Ishikawa (cell line): ENCODE results near the gene RAD1.

Experiments
- CEBPB ChIP-seq: IDR thresholded peaks from 2 replicates; pipeline ENCODE4 v1.6.1; 2012
- CREB1 ChIP-seq: IDR thresholded peaks from 2 replicates; pipeline ENCODE4 v1.6.1; 2012; ENCODE audit warnings: low read depth
- EP300 ChIP-seq: IDR thresholded peaks from 2 replicates; pipeline ENCODE4 v1.6.1; 2012; ENCODE audit warnings: borderline replicate concordance
- FOXM1 ChIP-seq: IDR thresholded peaks from 2 replicates; pipeline ENCODE4 v1.6.1; 2012; ENCODE audit warnings: low read depth, borderline replicate concordance
- NFIC ChIP-seq: IDR thresholded peaks from 2 replicates; pipeline ENCODE4 v1.6.1; 2012
- RAD21 ChIP-seq: IDR thresholded peaks from 2 replicates; pipeline ENCODE4 v1.6.1; 2012; ENCODE audit warnings: low read depth
- TAF1 ChIP-seq: IDR thresholded peaks from 2 replicates; pipeline ENCODE4 v1.6.1; 2012; ENCODE audit warnings: low read depth, mild to moderate bottlenecking
- TEAD4 ChIP-seq: IDR thresholded peaks from 2 replicates; pipeline ENCODE4 v1.6.1; 2012
- YY1 ChIP-seq: IDR thresholded peaks from 2 replicates; pipeline ENCODE4 v1.6.1; 2012; ENCODE audit warnings: low read depth
- ZBTB7A ChIP-seq: IDR thresholded peaks from 2 replicates; pipeline ENCODE4 v1.6.1; 2012; ENCODE audit warnings: low read depth
- TF ChIP-seq, protein P1 (sequence below): IDR thresholded peaks from 2 replicates; pipeline ENCODE4 v1.6.1; 2012; ENCODE audit warnings: low read depth, mild to moderate bottlenecking
- TF ChIP-seq, protein P2 (sequence below): IDR thresholded peaks from 2 replicates; pipeline ENCODE4 v1.6.1; 2012
- TF ChIP-seq, protein P3 (sequence below): IDR thresholded peaks from 2 replicates; pipeline ENCODE4 v1.6.1; 2012

DNA sequence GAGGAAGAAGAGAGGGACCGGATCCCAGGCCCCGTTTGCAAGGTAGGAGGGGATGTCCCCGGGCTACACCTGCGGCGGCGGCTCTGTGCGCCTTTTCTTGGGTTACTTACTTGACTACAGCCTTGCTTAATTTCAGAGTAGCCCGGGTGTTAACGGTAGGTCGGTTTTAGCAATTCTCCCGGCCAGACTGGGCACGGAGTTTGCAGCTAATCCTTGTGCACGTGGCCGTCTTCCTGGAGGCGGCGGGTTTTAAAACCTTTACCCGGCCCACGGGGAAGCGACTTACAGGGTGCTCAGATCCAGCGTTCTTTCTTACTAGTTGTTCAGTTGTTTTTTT is 520 bp upstream of the RAD1 start:
- TF ChIP-seq TEAD4 (no peak), CREB1 (no peak), RAD21 (no peak), TAF1 (no peak), EP300 (no peak), FOXM1 (no peak), ZBTB7A (no peak), NFIC (no peak), YY1 (no peak), CEBPB (no peak)
- TF ChIP-seq, protein P1, sequence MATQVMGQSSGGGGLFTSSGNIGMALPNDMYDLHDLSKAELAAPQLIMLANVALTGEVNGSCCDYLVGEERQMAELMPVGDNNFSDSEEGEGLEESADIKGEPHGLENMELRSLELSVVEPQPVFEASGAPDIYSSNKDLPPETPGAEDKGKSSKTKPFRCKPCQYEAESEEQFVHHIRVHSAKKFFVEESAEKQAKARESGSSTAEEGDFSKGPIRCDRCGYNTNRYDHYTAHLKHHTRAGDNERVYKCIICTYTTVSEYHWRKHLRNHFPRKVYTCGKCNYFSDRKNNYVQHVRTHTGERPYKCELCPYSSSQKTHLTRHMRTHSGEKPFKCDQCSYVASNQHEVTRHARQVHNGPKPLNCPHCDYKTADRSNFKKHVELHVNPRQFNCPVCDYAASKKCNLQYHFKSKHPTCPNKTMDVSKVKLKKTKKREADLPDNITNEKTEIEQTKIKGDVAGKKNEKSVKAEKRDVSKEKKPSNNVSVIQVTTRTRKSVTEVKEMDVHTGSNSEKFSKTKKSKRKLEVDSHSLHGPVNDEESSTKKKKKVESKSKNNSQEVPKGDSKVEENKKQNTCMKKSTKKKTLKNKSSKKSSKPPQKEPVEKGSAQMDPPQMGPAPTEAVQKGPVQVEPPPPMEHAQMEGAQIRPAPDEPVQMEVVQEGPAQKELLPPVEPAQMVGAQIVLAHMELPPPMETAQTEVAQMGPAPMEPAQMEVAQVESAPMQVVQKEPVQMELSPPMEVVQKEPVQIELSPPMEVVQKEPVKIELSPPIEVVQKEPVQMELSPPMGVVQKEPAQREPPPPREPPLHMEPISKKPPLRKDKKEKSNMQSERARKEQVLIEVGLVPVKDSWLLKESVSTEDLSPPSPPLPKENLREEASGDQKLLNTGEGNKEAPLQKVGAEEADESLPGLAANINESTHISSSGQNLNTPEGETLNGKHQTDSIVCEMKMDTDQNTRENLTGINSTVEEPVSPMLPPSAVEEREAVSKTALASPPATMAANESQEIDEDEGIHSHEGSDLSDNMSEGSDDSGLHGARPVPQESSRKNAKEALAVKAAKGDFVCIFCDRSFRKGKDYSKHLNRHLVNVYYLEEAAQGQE: no peak
- TF ChIP-seq, protein P2, sequence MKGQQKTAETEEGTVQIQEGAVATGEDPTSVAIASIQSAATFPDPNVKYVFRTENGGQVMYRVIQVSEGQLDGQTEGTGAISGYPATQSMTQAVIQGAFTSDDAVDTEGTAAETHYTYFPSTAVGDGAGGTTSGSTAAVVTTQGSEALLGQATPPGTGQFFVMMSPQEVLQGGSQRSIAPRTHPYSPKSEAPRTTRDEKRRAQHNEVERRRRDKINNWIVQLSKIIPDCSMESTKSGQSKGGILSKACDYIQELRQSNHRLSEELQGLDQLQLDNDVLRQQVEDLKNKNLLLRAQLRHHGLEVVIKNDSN: no peak
- TF ChIP-seq, protein P3, sequence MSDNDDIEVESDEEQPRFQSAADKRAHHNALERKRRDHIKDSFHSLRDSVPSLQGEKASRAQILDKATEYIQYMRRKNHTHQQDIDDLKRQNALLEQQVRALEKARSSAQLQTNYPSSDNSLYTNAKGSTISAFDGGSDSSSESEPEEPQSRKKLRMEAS: no peak
